GM21528 (cell line): ENCODE measurements around the gene SLC4A5.

ENCODE experiments used
- ATAC-seq: cut with Tn5 transposase; IDR thresholded peaks from one replicate; pipeline ENCODE4 v1.9.1; 2021; ENCODE audit warnings: mild to moderate bottlenecking, moderate library complexity; ENCODE audit not compliant: unreplicated experiment, low FRiP score

The SLC4A5 gene

DNA sequence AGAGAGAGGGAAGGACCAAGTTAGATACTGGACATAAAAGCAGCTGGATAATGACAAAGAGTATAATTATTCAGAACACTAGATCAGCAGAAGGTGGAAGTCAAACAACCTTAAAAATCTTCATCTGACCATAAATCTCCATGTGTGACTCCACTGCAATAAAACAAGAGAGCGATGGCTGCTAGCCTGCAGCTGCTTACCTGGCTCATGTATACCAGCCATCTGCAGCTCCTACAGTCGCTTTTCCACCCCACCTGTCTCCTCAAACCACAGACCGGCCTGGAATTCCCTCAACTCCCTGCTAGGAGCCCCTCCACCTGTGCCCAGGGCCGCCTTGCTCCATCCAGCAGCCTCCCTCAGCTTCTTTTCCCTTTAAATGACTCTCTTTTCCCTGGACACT, 64.5 kb downstream of the SLC4A5 start:
- ATAC-seq: no peak

DNA sequence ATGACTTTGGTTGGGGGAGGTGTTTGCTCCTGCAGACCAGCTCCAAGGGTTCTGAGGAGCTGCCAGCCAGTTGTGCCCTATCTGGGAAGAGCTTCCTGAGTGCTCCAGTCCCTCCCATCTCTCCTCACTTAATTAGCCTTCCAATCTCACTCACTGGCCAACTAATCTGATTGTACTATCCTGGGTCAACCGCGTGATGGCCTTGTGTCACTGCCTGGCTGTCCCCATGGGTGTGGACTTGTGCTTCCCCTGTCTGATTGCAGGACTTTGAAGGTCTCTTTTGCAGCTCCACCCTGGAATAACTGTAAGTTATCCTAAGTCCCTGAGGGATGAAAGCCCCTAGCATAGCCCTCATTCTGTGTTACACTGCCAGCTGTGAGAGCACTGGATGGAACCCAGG, 65.0 kb downstream of the SLC4A5 start:
- ATAC-seq: no peak

DNA sequence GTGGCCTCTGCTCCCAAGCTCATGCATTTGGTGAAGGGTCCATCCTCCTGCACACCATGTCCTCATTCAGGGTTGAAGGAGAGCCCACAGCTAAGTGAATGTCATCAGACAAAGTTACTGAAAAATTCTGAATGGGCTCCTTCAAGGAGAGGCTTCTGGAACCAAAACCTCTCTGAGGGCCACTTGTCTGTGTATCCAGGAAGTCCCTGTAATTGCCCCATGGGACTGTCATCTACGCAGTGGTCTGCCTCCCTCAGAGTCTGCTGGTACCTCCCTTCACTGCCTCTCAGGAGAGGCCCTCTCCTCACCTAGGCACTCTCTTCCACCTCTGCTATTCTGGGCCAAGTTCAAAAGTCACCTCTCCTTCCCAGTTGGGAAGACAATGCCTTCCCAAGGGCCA, 68.0 kb downstream of the SLC4A5 start:
- ATAC-seq: no peak

DNA sequence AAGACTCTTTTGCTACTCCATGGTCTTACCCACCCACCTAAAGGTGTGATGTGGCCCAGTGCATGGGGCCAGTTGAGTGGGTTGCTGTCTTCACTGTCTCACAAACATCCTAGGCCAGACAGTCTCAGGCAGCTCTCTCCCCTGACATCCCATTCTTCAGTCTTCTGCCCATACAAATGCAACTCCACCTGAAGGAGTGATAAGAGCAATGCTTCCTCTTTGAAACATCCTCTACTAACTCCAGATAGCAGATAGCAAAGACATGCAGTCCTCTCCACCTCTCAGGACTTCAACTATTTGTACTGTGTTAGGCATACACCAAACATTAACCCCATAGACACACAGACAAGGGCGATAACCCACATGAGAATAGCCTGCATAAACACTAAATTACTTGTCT, 73.5 kb downstream of the SLC4A5 start:
- ATAC-seq: no peak

DNA sequence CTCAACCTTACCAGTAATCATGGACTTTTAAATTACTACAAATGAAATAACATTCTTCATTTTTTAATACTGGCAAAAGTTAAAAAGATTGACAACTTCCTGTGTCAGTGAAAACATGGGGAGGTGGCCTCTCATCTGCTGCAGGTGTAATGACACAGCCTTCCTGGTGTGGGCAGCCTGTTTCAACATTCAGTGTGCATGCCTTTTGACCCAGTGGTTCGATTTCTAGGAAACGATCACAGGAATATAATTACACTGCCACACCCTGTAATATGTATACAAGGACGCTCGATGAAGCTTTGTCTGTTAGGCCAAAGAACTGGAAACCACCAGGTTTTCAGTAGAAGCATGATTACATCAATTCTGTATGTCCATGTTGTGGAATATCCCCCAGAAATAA, 76.1 kb downstream of the SLC4A5 start:
- no peak for ATAC-seq

DNA sequence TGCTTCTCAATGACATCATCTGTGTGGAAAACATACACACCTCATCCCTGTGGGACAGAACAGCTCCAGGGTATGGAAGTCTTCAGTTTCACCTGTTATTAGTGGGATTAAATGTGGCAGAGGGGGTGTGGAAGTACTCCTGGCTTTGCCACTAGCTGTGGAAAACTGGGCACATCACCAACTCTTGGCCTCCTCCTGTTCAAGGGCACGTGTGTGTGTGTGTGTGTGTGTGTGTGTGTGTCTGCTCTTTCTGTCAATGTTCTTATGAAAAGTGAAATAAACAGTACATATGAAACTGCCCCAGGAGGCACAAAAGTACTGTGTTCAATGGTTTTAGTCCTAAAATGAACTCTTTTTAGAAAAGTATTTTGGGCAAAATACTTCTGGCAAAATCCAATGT, 78.9 kb downstream of the SLC4A5 start:
- ATAC-seq: no peak

DNA sequence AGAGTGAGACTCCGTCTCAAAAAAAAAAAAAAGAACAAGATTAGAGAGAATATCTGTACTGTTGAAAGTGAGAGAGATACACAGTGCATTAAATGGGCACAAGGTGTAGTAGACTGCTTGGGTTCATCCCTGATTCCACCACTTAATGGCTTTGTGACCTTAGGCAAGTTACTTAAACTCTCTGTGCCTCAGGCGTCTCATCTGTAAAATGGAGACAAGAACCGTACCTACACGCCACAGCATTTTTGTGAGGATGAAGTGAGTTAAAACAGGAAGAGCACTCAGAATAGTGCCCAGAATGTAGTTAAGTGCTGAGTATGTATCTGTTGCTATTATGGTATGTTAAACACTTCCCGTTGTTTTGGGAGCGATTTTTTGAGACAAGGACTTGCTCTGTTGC, 80.5 kb downstream of the SLC4A5 start:
- ATAC-seq: no peak

DNA sequence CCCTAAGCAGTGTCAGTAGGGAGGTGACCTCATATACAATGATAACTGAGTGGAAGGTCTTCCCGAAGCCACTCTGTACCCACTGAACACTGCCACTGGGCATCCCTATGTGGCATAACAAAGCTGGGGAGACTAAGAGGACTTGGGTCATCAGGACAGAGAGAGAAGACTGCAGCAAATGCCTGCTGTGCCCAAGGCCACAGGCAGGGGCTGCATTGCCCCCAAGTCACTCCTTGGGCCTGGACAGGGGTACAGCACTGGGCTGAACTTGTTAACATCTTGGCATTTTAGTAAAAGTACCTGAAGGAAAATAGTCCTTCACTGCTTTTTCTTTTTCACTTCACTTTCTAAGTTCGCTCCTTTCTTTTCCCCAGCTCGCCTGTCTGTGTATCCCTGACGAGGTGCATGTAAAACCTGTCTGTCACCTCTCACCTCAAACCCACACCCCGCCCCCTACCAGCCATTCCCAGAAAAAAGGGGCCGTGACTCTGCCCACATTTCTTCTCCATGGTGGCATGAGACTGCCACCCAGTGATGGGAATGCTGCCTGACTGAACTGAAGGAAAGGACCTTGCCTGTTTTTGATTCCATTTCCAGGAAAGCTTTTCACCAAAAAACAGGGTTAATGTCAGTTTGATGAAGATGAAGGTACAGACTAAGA, 81.9 kb downstream of the SLC4A5 start:
- no peak for ATAC-seq

DNA sequence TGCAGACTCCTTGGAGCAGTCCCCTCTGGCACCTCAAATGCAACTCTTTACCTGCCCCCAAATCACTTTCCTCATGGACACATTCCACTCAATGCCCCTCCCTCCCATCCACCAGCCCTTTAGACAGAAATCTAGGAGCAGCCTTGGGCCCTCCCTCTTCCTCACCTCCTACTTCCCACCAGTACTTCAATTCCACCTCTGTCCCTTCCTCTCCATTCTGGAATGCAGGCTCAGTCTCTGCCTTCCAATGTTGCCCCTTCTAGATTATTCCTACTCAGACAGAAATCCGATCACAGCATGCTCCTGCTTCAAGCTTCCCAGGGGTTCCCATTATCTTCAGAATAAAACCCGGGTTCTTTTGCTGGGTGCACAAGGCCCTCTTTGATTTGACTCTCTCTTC, 82.7 kb downstream of the SLC4A5 start:
- no peak for ATAC-seq

DNA sequence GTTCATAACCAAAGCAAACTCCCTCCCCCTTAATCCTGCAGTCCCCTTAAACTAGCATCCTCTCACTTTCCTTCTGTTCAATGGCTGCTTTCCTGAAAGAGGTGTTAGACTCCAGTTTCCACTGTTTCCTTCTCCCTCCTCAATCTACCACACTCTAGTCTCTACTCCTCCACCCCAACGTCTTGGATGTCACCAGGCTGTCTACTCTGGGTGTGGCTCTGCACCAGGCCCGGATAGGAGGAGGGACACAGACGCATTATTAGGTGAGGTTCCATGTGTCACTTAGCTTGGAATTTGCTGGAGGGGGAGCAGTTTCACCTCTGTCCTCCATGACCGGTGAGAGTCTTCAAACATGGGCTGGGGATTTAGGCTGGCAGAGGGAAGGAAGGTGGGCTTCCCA, 83.5 kb downstream of the SLC4A5 start:
- ATAC-seq: no peak

DNA sequence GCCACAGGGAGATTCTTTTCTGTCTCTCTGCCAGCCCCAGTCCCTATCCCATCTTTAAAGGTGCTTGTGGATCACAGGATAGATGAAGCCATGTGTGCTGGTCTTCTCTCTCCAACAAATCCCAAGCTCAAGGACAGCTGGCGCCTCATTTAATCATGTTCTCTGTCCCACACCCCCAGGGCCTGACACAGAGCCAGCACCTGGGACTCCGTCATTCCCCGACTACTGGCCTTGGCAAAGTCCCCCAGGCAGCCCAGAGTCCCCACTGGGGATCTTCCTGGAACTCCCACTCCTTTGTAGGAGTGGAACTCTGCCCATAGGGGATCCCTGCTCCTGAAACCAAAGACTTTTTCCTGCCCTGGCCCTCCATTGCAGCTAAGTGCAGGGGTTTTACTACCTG, 84.0 kb downstream of the SLC4A5 start:
- no peak for ATAC-seq

DNA sequence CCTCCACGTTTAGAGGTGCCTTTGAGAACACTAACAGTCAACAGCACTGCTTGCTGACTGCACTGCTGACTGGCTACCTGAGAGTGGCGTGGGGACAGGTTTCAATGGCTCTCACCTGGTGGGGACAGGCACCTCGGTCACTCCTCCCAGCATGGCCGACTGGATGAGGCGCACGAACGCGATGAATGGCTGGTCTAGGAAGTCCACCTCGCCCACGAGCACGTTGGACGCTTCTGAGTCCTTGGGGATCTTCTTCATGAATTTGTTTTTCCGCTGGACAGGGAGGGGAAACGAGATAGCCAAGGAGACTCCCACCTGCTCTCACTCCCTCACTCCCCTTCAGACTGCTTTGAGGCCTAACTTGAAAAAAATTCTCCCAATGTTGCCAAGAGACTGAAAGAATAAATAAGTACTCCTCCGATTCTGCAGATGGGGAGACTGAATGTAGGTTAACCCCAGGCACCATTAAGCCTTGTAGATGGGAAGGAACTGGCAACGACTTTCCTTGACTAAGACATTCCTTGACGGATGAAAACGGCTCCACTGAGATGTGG, 87.5 kb downstream of the SLC4A5 start:
- ATAC-seq: no peak

DNA sequence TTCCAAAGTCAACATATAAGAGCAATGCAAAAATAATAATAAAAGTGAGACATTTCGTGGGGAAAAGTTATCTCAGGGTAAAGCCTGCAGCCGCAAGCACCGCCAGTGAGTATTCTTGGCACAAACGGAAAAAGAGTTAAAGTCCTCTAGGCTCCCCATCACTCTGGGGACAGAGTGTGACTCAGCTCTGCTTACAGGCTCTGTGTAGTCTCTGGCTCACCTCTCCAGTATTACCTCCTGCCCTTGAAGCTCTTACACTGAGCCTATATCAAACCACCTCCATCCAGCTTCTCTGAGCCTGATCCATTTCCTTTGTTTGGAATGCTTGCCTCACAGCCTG, 89.3 kb downstream of the SLC4A5 start:
- ATAC-seq: no peak

DNA sequence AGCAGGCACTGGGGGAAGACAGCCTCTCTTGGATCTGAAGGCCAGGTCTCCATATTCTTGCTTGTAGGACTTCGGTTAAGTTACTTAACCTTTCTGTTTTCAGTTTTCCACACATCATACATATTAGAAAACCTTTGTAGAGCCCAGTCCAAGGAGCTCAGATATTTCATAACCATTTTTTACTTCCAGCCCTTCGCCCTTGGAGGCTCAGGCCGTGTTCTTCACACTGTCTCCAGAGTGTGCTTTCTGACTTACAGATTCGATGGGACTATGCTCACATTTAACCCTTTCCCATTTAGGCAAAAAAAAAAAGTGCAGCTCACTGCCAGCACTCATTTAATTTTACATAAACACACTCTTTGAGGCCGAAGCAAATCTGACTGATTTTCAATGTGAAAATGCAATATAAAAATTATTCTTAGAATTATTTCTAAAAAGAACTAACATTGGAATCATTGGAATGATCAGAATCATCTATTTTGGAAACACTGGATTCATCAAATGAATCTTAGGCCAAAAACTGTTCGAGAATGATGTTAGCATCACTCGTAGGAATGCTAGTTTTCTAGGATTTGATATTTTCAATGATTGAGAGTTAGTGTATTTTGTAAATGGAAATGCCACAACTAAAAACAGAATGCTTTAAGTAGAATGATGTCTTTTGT, 89.8 kb downstream of the SLC4A5 start:
- no peak for ATAC-seq

DNA sequence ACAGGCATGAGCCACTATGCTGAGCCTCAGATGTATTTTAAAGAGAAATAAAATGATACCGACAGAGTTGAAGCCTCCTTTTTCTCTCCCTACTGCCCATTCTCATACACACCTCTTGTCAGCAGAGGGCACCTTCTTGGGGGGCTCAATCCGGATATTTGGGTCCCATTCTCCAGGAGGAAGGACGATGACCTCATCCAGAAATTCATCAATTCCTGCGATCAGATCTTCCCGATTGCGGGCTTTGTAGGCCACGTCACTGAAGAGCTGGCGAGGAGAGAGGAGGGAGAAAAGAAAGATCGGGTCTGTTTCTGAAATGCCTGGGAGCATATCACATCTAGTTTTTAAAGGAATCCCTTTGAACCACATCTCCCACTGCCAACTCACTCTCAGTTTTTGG, 90.4 kb downstream of the SLC4A5 start:
- no peak for ATAC-seq

DNA sequence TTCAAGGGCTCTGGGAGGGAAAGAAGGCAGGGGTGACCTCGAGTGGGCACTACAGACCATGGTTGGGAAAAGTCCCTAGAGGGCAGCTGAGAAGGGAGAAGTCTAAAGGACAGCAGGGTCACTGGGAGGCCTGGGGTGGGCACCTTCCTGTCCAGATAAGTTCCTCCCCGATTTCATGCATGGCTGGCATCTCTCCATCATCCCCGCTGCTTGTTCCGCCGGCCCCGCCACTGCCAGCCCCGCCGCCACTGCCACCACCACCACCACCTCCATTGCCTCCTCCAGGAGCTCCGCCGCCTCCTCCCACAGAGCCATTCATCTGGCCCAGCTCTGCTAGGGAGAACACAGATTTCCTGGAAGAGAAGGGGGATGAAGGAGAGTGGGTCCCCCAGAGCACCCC, 91.2 kb downstream of the SLC4A5 start:
- no peak for ATAC-seq

DNA sequence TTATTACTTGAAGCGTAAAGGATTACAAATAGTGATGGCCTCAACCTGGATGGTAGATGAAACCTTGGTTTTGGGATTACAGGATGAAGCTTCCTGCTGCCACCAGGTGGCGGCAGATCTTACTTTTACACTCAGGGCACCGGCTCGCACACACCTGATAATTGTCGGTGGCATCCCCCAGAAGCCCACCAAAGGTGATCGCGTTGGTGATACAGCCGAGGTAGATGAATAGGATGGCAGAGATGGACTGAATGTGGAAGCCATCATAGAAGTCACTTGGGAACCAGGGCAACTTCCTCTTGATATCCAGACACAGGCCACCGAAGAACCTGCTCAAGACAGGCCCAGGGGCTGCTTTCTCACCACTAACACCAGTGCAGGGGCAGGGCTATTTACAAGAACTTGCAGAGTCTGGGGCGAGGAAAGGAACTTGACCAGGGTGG, 93.0 kb downstream of the SLC4A5 start:
- ATAC-seq: no peak

DNA sequence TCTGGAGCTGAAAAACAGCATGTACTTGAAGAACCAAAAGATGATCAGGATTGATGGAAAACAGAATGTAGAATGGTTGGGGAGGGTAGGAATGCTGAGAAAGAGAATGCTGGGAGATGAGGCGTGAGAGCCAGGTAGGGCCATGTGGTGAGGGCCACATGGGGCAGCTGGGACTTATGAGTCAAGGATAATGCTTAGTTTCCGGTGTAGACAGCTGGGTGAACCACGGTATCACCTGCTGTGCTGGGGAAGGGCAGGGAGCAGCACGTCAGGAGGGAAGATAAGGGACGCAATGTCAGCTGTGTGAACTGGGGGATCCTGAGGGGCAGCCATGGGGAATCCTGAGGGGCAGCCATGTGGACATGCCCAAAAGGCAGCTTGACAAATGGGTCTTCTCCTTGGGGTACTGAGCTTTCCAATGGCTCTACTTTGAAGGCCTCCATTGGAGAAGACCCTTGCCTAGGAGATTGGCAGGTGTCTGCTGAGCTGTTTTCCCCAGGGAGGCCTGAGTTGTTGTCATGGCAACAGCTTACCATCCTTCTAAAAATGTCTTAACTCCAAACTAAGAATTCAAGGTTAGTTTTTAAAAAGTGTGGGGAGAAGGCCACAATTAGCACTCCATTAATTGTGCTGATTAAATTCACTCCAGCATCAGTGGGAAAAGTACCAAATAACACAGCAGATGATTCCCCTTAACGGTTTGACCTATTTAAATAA, 93.7 kb downstream of the SLC4A5 start:
- ATAC-seq: no peak

DNA sequence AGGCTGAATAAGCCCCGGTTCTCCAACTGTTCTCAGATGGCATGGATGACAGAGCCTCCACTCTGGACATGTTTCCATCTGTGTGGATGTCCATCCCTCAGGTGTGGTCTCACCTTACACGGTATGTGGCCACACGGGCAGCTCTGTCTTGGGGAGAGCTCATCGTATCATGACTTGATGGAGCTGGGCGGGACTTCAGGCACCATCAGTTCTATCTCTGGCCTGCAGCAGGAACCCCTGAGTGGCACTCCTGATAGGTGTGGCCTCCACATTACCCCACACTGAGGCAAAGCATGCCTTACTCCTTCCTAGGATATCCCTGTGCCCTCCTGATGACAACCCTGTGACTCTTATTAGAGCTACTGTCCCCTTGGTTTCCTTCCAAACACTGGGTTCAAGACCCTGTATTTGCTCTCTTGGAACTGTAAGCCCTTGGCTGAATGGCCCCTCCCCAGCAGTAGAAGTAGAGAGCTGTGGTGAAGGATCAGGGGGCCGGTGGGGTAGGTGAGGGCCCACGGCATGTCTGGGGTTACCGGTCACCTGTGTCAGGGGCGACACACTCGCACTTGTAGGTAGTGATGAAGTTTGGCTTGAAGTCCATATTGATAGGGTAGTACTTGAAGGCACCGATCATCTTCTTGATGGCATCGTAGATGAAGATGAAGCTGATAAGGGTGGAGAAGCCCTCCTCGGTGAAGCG, 96.6 kb downstream of the SLC4A5 start:
- no peak for ATAC-seq

DNA sequence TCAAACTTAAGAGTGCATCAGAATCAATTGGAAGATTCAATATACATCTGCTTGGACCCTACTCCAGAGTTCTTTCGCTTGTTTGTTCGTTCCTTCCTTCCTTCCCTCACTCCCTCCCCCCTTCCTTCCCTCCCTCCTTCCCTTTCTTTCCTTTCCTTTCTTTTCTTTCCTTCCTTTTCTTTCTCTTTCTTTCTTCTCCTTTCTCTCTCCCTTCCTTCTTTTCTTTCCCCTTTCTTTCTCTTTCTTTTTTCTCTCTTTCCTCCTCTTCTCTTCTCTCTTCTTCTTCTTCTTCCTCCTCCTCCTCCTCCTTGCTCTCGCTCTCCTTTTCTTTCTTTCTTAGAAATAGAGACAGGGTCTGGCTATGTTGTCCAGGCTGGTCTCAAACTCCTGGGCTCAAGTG, 98.9 kb downstream of the SLC4A5 start:
- no peak for ATAC-seq
